Panc1 (cell line): ENCODE measurements around the gene PTPN2. TPM values are rescaled to one million over a fixed set of nuclear protein-coding genes. Genes with fewer than 3 reads are reported as not detected.
A peak's percentile ranks its signal among the peaks of the same experiment; 100 is the strongest.

Experiments
- ATAC-seq: fragments of 200-7000 bp; cut with Tn5 transposase; 2 replicates; pipeline ENCODE4 v1.9.1; 2020; ENCODE audit warnings: mild to moderate bottlenecking, moderate library complexity
- BruUV-seq: library from RNA; stranded (reverse); fragments of 400-500 nt; replicated peaks from 2 replicates; lab custom pipeline; 2021; lab: Mats Ljungman, UMichigan
- CTCF ChIA-PET: fragments of 300-600 bp; sonication (Branson Sonifier 250); formaldehyde crosslinking; loops from one replicate; lab custom pipeline; 2022; ENCODE audit warnings: antibody characterized with exemption; lab: Charles Lee
- POLR2A ChIA-PET: fragments of 300-600 bp; sonication (Branson Sonifier 250); formaldehyde crosslinking; loops from one replicate; lab custom pipeline; 2022; ENCODE audit warnings: antibody characterized with exemption; lab: Charles Lee
- DNase-seq: peaks from one replicate; pipeline ENCODE4 v3.0.0-alpha.2; 2010; ENCODE audit warnings: low read depth, low spot score
- H3K27ac ChIP-seq: 2 replicates; pipeline ENCODE4 v1.5.1; 2011; ENCODE audit warnings: mild to moderate bottlenecking, low read length, inconsistent platforms
- H3K27me3 ChIP-seq: fragments of 200-500 bp; sonication (Bioruptor generic); 2 replicates; pipeline ENCODE4 v1.6.0; 2014; ENCODE audit warnings: low read length, inconsistent platforms; ENCODE audit not compliant: control insufficient read depth, insufficient read depth
- H3K36me3 ChIP-seq: fragments of 200-500 bp; sonication (Bioruptor generic); 2 replicates; pipeline ENCODE4 v1.5.1; 2014; ENCODE audit warnings: inconsistent platforms, mild to moderate bottlenecking, low read length, moderate library complexity; ENCODE audit not compliant: control insufficient read depth, insufficient read depth
- H3K4me1 ChIP-seq: 2 replicates; pipeline ENCODE4 v1.5.1; 2011; ENCODE audit warnings: inconsistent platforms, mild to moderate bottlenecking, low read length, moderate library complexity; ENCODE audit not compliant: control insufficient read depth, insufficient read depth
- H3K4me3 ChIP-seq, 2 experiments: 2 replicates each; pipeline ENCODE4 v1.5.1; 2011 to 2012; ENCODE audit warnings: low read depth in 2 of 2, low read length in 2 of 2, mild to moderate bottlenecking in 2 of 2, inconsistent platforms in 1 of 2, moderate library complexity in 1 of 2
- H3K9me3 ChIP-seq: fragments of 200-500 bp; sonication (Bioruptor generic); 2 replicates; pipeline ENCODE4 v1.5.1; 2014; ENCODE audit warnings: low read depth, mild to moderate bottlenecking, inconsistent platforms, low read length, moderate library complexity; ENCODE audit not compliant: control insufficient read depth, insufficient read depth
- CTCF ChIP-seq: fragments of 450-650 bp; IDR thresholded peaks from 2 replicates; pipeline ENCODE4 v1.5.1; 2017; ENCODE audit warnings: mild to moderate bottlenecking
- POLR2AphosphoS5 ChIP-seq: IDR thresholded peaks from 2 replicates; pipeline ENCODE4 v1.6.1; 2012; ENCODE audit warnings: mild to moderate bottlenecking, low read depth, low read length, moderate library complexity
- REST ChIP-seq, 2 experiments: IDR thresholded peaks; 2 replicates each; pipeline ENCODE4 v1.6.1; 2011 to 2012; ENCODE audit warnings: low read depth in 2 of 2, control low read depth in 1 of 2, low read length in 1 of 2, mild to moderate bottlenecking in 1 of 2, moderate library complexity in 1 of 2; ENCODE audit not compliant: insufficient read depth in 1 of 2
- SIN3A ChIP-seq: IDR thresholded peaks from 2 replicates; pipeline ENCODE4 v1.6.1; 2012; ENCODE audit warnings: low read depth, mild to moderate bottlenecking, low read length, moderate library complexity, borderline replicate concordance; ENCODE audit not compliant: insufficient read depth
- TCF7L2 ChIP-seq: IDR thresholded peaks from 2 replicates; pipeline ENCODE4 v1.6.1; 2011; ENCODE audit warnings: mild to moderate bottlenecking, low read depth, low read length, inconsistent platforms
- in situ Hi-C: cut with HindIII; loops from 2 replicates; pipeline ENCODE4 v1.10.0; 2016; ENCODE audit warnings: low sequenced_read_pairs, low pct_unique_long_range_greater_than_20kb
- intact Hi-C: fragments of 100-400 bp; cut with micrococcal nuclease; formaldehyde crosslinking; loops from one replicate; pipeline ENCODE4 v1.10.0; 2022; ENCODE audit not compliant: unreplicated experiment
- total RNA-seq: library from RNA; stranded (reverse); gene quantifications from one replicate; pipeline ENCODE4 v1.2.1, GENCODE V29; 2021; ENCODE audit not compliant: unreplicated experiment

PTPN2 gene
- total RNA-seq, 1 experiment from 2014 or later = 34.8 TPM

GRCh38 chr18:12906773-12907172, 22.7 kb upstream of the PTPN2 start:
- intact Hi-C loops = no loop called here
- TF ChIP-seq SIN3A = no peak
- no peak for TF ChIP-seq TCF7L2
- TF ChIP-seq CTCF = no peak
- no peak for TF ChIP-seq POLR2AphosphoS5
- TF ChIP-seq REST (IDR thresholded peaks at IDR 0.05; ENCODE audit: insufficient read depth in 1 of 2, low read depth in 2 of 2, low read length in 1 of 2) = no peak
- peak; percentile 51; the same call in 1 of the 2 replicates for ATAC-seq
- Histone ChIP-seq H3K4me1 (no peaks in the 10 kb centered on the region), H3K27ac (no peak overlapping the region), H3K9me3 (no peaks in the 10 kb centered on the region), H3K36me3 (no peaks in the 10 kb centered on the region), H3K4me3 (no peak overlapping the region), H3K27me3 (no peaks in the 10 kb centered on the region; the same call in 1 of the 2 replicates)
- ChIA-PET CTCF (no interaction called here), POLR2A (interaction anchor here (0.9 kb wide), 1 partner anchor 23 kb away, joined by 3 read pairs; the partner anchor contains the start of gene PTPN2)
- in situ Hi-C loops = no loop called here
- no peak for DNase-seq
- no TSS peak for BruUV-seq

GRCh38 chr18:12906119-12906518, 22.1 kb upstream of the PTPN2 start:
- ATAC-seq (no peak), DNase-seq (no peak)
- Histone ChIP-seq H3K27ac (no peak overlapping the region), H3K27me3 (no peaks in the 10 kb centered on the region; the same call in 1 of the 2 replicates), H3K36me3 (no peaks in the 10 kb centered on the region), H3K4me1 (no peaks in the 10 kb centered on the region), H3K4me3 (no peak overlapping the region), H3K9me3 (no peaks in the 10 kb centered on the region)
- BruUV-seq = no TSS peak
- CTCF ChIA-PET = no interaction called here
- intact Hi-C loops = no loop called here
- in situ Hi-C loops = no loop called here
- TF ChIP-seq CTCF (no peak), SIN3A (no peak), POLR2AphosphoS5 (no peak), REST (IDR thresholded peaks at IDR 0.05; ENCODE audit: insufficient read depth in 1 of 2, low read depth in 2 of 2, low read length in 1 of 2) (no peak), TCF7L2 (no peak)
- POLR2A ChIA-PET = no interaction called here
